H9 (cell line): ENCODE measurements around the gene MYH14. TPM values are rescaled to one million over a fixed set of nuclear protein-coding genes. Genes with fewer than 3 reads are reported as not detected.

Source experiments
- DNase-seq: peaks from one replicate; pipeline ENCODE4 v3.0.0-alpha.2; 2017
- H2AFZ ChIP-seq: one replicate; pipeline ENCODE4 v1.6.1; 2013; ENCODE audit warnings: mild to moderate bottlenecking, low read length, control low read depth, moderate library complexity
- H2AK5ac ChIP-seq: 2 replicates; pipeline ENCODE4 v1.6.1; 2013; ENCODE audit warnings: low read length, control low read depth, mixed read lengths; ENCODE audit not compliant: insufficient read length
- H2BK120ac ChIP-seq: one replicate; pipeline ENCODE4 v1.6.1; 2013; ENCODE audit warnings: low read depth, mild to moderate bottlenecking, low read length, control low read depth, inconsistent platforms; ENCODE audit not compliant: poor library complexity, severe bottlenecking
- H2BK12ac ChIP-seq: 2 replicates; pipeline ENCODE4 v1.6.1; 2013; ENCODE audit warnings: low read length, control low read depth, mixed read lengths, low read depth; ENCODE audit not compliant: insufficient read length
- H2BK15ac ChIP-seq: 2 replicates; pipeline ENCODE4 v1.6.1; 2013; ENCODE audit warnings: low read depth, low read length, control low read depth
- H2BK20ac ChIP-seq: one replicate; pipeline ENCODE4 v1.6.1; 2013; ENCODE audit warnings: low read depth, mild to moderate bottlenecking, low read length, control low read depth, inconsistent platforms; ENCODE audit not compliant: poor library complexity, severe bottlenecking
- H2BK5ac ChIP-seq: 2 replicates; pipeline ENCODE4 v1.6.1; 2013; ENCODE audit warnings: low read length, control low read depth, mixed read lengths; ENCODE audit not compliant: insufficient read length
- H3K14ac ChIP-seq: 2 replicates; pipeline ENCODE4 v1.6.1; 2013; ENCODE audit warnings: low read length, control low read depth; ENCODE audit not compliant: insufficient read depth
- H3K18ac ChIP-seq: 2 replicates; pipeline ENCODE4 v1.6.1; 2013; ENCODE audit warnings: low read depth, mild to moderate bottlenecking, mixed read lengths, low read length, control low read depth; ENCODE audit not compliant: insufficient read length
- H3K23ac ChIP-seq: 2 replicates; pipeline ENCODE4 v1.6.1; 2013; ENCODE audit warnings: low read length, control low read depth, mixed read lengths, low read depth; ENCODE audit not compliant: insufficient read length
- H3K23me2 ChIP-seq: 2 replicates; pipeline ENCODE4 v1.6.1; 2013; ENCODE audit warnings: low read depth, mild to moderate bottlenecking, mixed read lengths, low read length, control low read depth; ENCODE audit not compliant: insufficient read length, poor library complexity, severe bottlenecking
- H3K27ac ChIP-seq: 2 replicates; pipeline ENCODE4 v1.5.1; 2013; ENCODE audit warnings: low read length, control low read depth, mixed read lengths, low read depth; ENCODE audit not compliant: insufficient read length
- H3K27me3 ChIP-seq: 2 replicates; pipeline ENCODE4 v1.6.1; 2013; ENCODE audit warnings: low read length, control low read depth, inconsistent platforms; ENCODE audit not compliant: insufficient read depth
- H3K4ac ChIP-seq: 2 replicates; pipeline ENCODE4 v1.6.1; 2013; ENCODE audit warnings: low read depth, mild to moderate bottlenecking, control low read depth, inconsistent platforms, low read length, moderate library complexity
- H3K4me1 ChIP-seq: 2 replicates; pipeline ENCODE4 v1.6.1; 2013; ENCODE audit warnings: low read length, control low read depth, inconsistent platforms; ENCODE audit not compliant: insufficient read depth
- H3K4me2 ChIP-seq: 2 replicates; pipeline ENCODE4 v1.6.1; 2013; ENCODE audit warnings: low read length, control low read depth, mixed read lengths; ENCODE audit not compliant: insufficient read length, insufficient read depth
- H3K56ac ChIP-seq: 2 replicates; pipeline ENCODE4 v1.6.1; 2013; ENCODE audit warnings: low read depth, mild to moderate bottlenecking, mixed read lengths, low read length, control low read depth; ENCODE audit not compliant: insufficient read length
- H3K79me1 ChIP-seq: 2 replicates; pipeline ENCODE4 v1.6.1; 2013; ENCODE audit warnings: low read depth, mild to moderate bottlenecking, moderate library complexity, low read length, control low read depth, inconsistent platforms; ENCODE audit not compliant: insufficient read depth, poor library complexity, severe bottlenecking
- H3K79me2 ChIP-seq: 2 replicates; pipeline ENCODE4 v1.6.1; 2013; ENCODE audit warnings: low read length, control low read depth, inconsistent platforms; ENCODE audit not compliant: insufficient read depth
- H3K9ac ChIP-seq: 2 replicates; pipeline ENCODE4 v1.6.1; 2013; ENCODE audit warnings: low read length, control low read depth, mixed read lengths; ENCODE audit not compliant: insufficient read length; ENCODE audit errors: extremely low read depth
- H3K9me3 ChIP-seq: one replicate; pipeline ENCODE4 v1.6.1; 2013; ENCODE audit warnings: low read depth, low read length, inconsistent platforms; ENCODE audit not compliant: control insufficient read depth
- H3T11ph ChIP-seq: one replicate; pipeline ENCODE4 v1.6.1; 2013; ENCODE audit warnings: mild to moderate bottlenecking, low read length, control low read depth, inconsistent platforms
- H4K20me1 ChIP-seq: one replicate; pipeline ENCODE4 v1.6.1; 2013; ENCODE audit not compliant: control insufficient read depth, insufficient read length, insufficient read depth
- H4K5ac ChIP-seq: 2 replicates; pipeline ENCODE4 v1.6.1; 2013; ENCODE audit warnings: low read depth, mild to moderate bottlenecking, mixed read lengths, low read length, control low read depth; ENCODE audit not compliant: insufficient read length
- H4K8ac ChIP-seq: replicated peaks from 2 replicates; pipeline ENCODE4 v1.6.1; 2013; ENCODE audit warnings: low read length, control low read depth, mixed read lengths, low read depth; ENCODE audit not compliant: insufficient read length
- H4K91ac ChIP-seq: 2 replicates; pipeline ENCODE4 v1.6.1; 2013; ENCODE audit warnings: low read depth, mild to moderate bottlenecking, moderate library complexity, mixed read lengths, low read length, control low read depth; ENCODE audit not compliant: insufficient read length
- H3K27ac Mint-ChIP-seq, 3 experiments: 2 replicates in 2 of 3; 3 replicates in 1 of 3; pipeline ENCODE4 v1.8.0; 2020 to 2021; ENCODE audit warnings: mixed read lengths in 3 of 3, mild to moderate bottlenecking in 1 of 3, moderate library complexity in 1 of 3
- H3K27me3 Mint-ChIP-seq: 2 replicates; pipeline ENCODE4 v1.8.0; 2021; ENCODE audit warnings: low read depth, mild to moderate bottlenecking, moderate library complexity, mixed read lengths
- H3K36me3 Mint-ChIP-seq, 3 experiments: 2 replicates in 2 of 3; 3 replicates in 1 of 3; pipeline ENCODE4 v1.8.0; 2020 to 2021; ENCODE audit warnings: low read depth in 3 of 3, mixed read lengths in 3 of 3; ENCODE audit not compliant: insufficient read depth in 1 of 3
- H3K4me1 Mint-ChIP-seq, 2 experiments: 2 replicates each; pipeline ENCODE4 v1.8.0; 2020; ENCODE audit warnings: mixed read lengths in 2 of 2
- H3K4me3 Mint-ChIP-seq, 2 experiments: 2 replicates in 1 of 2; 3 replicates in 1 of 2; pipeline ENCODE4 v1.8.0; 2020 to 2021; ENCODE audit warnings: mild to moderate bottlenecking in 2 of 2, mixed read lengths in 2 of 2, moderate library complexity in 1 of 2
- H3K9me3 Mint-ChIP-seq, 2 experiments: 2 replicates in 1 of 2; 3 replicates in 1 of 2; pipeline ENCODE4 v1.8.0; 2020; ENCODE audit warnings: mild to moderate bottlenecking in 2 of 2, mixed read lengths in 2 of 2, moderate library complexity in 1 of 2
- CTCF ChIP-seq: fragments of 200-600 bp; sonication (generic); conservative IDR thresholded peaks from 3 replicates; pipeline ENCODE4 v1.8.0; 2021; ENCODE audit warnings: antibody characterized with exemption, mild to moderate bottlenecking
- WGBS: extraction: QIAGEN DNeasy Blood & Tissue Kit; methylation state at CpG from one replicate; pipeline ENCODE4 v1.1.7; 2013; ENCODE audit warnings: missing lambda C conversion rate, low lambda C conversion rate, mixed read lengths; ENCODE audit not compliant: insufficient read length; ENCODE audit errors: extremely low coverage; 5-methylcytosine and 5-hydroxymethylcytosine counted together
- total RNA-seq: library from RNA; stranded (reverse); gene quantifications from 2 replicates; pipeline ENCODE4 v1.2.1, GENCODE V29; 2021

Gene MYH14
- total RNA-seq, 1 experiment from 2014 or later = 27.7 TPM

DNA sequence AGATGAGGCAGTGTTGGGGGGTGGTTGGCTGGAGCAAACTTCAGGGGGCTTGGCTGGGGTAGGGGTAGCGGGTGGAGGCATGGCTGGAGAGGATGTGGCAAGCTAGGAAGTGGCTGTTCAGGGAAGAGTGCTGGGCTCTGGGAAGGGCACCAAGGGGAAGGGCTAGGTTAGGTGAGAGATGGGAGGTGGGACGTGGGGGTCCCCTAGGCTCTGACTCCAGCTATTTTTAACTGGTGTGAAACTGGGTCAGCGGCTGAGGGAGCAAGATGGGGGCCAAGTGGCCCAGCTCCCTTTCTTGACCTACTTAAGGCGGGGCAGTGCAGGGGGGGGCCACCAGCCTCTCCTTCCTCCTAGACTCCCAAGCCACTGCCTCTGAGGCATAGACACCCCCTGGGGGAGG, 118.4 kb downstream of the MYH14 start:
- Mint-ChIP-seq H3K27ac (no peak overlapping the region), H3K27me3 (peaks cover 28% of the 10 kb centered on the region), H3K4me3 (no peak overlapping the region), H3K9me3 (peaks cover 0 to 3% of the 10 kb centered on the region in 2 experiments; a peak in 1 of 5 replicates), H3K4me1 (peaks cover 26 to 39% of the 10 kb centered on the region in 2 experiments), H3K36me3 (peaks cover 21 to 49% (median 37%) of the 10 kb centered on the region in 3 experiments)
- Histone ChIP-seq H3K27ac (no peak overlapping the region), H3K79me1 (no peaks in the 10 kb centered on the region), H2BK15ac (no peak overlapping the region), H3K9me3 (no peaks in the 10 kb centered on the region), H3K18ac (no peak overlapping the region), H3K23me2 (peaks cover 5% of the 10 kb centered on the region), H3K4ac (no peak overlapping the region), H3K9ac (no peak overlapping the region), H4K20me1 (no peaks in the 10 kb centered on the region), H3K4me1 (no peaks in the 10 kb centered on the region), H2AFZ (no peak overlapping the region), H2BK20ac (no peak overlapping the region), H3K56ac (no peak overlapping the region), H3K79me2 (no peaks in the 10 kb centered on the region), H2BK5ac (no peak overlapping the region), H3K23ac (no peak overlapping the region), H2BK12ac (no peak overlapping the region), H4K91ac (no peak overlapping the region), H4K8ac (no peak overlapping the region), H3K14ac (no peak overlapping the region), H4K5ac (no peak overlapping the region), H3K4me2 (no peak overlapping the region), H3T11ph (no peak overlapping the region), H2AK5ac (no peak overlapping the region), H2BK120ac (no peak overlapping the region), H3K27me3 (no peaks in the 10 kb centered on the region)
- no peak for TF ChIP-seq CTCF
- WGBS = no CpG with 5 or more reads among the region's 4 CpGs
- DNase-seq = no peak
